ENCODE results near the gene NAA10. TPM values are rescaled to one million over a fixed set of nuclear protein-coding genes. Genes with fewer than 3 reads are reported as not detected.

NAA10 gene
- total and polyA plus RNA-seq, 2 donors from 2014 or later = 79.3 to 120 TPM

GRCh38 chrX:153935326-153935851, 552 bp upstream of the NAA10 start:
- Histone ChIP-seq H3K27ac (ENCODE audit: low read depth in 2 of 2, low read length in 2 of 2) (no peak overlapping the region), H3K9ac (ENCODE audit: low read length in 3 of 3) (no peak overlapping the region)
- no peak for FAIRE-seq

DNA sequence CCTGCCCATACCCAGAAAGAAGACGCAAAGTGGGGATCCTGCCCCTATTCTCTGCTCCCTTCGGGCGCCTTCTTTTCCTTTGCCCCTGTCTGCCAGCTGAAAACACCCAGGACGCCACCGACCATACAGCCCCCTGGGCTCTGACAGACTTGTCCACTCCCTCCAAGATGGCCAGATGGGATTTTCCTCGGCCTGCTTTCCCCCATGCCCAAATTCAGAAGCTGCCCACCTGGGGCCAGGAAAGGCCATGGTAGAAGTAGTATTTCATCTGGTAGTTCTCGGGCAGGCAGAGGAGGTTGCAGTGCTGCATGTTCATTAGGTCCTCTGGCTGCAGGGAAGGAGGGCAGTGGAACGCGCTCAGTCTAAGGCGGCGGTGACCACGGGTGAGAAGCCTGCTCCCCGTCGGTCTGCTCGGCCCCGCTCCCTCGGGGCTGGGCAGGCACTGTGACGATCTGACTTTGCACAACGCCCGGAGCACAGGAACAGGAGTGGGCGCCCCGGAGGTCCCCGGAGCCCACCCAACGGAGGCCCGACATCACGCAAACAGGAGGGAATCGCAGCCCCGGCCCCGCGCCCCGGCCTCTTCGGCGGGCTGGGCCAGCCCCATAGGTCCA, 582 bp downstream of the NAA10 start:
- DNase-seq (peak in 1 of 5 donors; percentile 75), FAIRE-seq (no peak)
- H3K4me3 ChIP-seq (ENCODE audit: low read length in 3 of 3) = peak overlapping the region; percentile 57 to 72 (median 60)
- H3K9ac ChIP-seq (ENCODE audit: low read length in 3 of 3) = peak overlapping the region in 1 of 3 donors; percentile 51
- TF ChIP-seq, protein P1, sequence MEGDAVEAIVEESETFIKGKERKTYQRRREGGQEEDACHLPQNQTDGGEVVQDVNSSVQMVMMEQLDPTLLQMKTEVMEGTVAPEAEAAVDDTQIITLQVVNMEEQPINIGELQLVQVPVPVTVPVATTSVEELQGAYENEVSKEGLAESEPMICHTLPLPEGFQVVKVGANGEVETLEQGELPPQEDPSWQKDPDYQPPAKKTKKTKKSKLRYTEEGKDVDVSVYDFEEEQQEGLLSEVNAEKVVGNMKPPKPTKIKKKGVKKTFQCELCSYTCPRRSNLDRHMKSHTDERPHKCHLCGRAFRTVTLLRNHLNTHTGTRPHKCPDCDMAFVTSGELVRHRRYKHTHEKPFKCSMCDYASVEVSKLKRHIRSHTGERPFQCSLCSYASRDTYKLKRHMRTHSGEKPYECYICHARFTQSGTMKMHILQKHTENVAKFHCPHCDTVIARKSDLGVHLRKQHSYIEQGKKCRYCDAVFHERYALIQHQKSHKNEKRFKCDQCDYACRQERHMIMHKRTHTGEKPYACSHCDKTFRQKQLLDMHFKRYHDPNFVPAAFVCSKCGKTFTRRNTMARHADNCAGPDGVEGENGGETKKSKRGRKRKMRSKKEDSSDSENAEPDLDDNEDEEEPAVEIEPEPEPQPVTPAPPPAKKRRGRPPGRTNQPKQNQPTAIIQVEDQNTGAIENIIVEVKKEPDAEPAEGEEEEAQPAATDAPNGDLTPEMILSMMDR (IDR thresholded peaks at IDR 0.05; ENCODE audit: borderline replicate concordance, extremely low read depth, insufficient read depth) = no peak
- H3K27me3 ChIP-seq (ENCODE audit: control insufficient read depth, insufficient read depth, low read length) = no peaks in the 10 kb centered on the region
- H3K9me3 ChIP-seq (ENCODE audit: control insufficient read depth in 2 of 3, insufficient read depth in 1 of 3, low read length in 3 of 3) = no peaks in the 10 kb centered on the region
- intact Hi-C loops (cut with DNase I) = no loop called here
- peaks cover 0 to 4% (median under 1%) of the 10 kb centered on the region in 3 donors for H3K4me1 ChIP-seq (ENCODE audit: control insufficient read depth in 2 of 3, insufficient read depth in 2 of 3, low read depth in 1 of 3, low read length in 3 of 3)
- H3K27ac ChIP-seq (ENCODE audit: low read depth in 2 of 2, low read length in 2 of 2) = no peak overlapping the region
- H3K36me3 ChIP-seq (ENCODE audit: control insufficient read depth in 2 of 3, insufficient read depth in 3 of 3, low read length in 3 of 3) = peaks cover 0 to 2% (median 0%) of the 10 kb centered on the region in 3 donors

More at GRCh38 chrX:153935326-153935851, 552 bp upstream of the NAA10 start:
- Histone ChIP-seq H3K27me3 (ENCODE audit: control insufficient read depth, insufficient read depth, low read length) (no peaks in the 10 kb centered on the region), H3K4me1 (ENCODE audit: control insufficient read depth in 2 of 3, insufficient read depth in 2 of 3, low read depth in 1 of 3, low read length in 3 of 3) (peaks cover 0 to 2% (median 0%) of the 10 kb centered on the region in 3 donors), H3K9me3 (ENCODE audit: control insufficient read depth in 2 of 3, insufficient read depth in 1 of 3, low read length in 3 of 3) (no peaks in the 10 kb centered on the region), H3K4me3 (ENCODE audit: low read length in 3 of 3) (no peak overlapping the region), H3K36me3 (ENCODE audit: control insufficient read depth in 2 of 3, insufficient read depth in 3 of 3, low read length in 3 of 3) (no peaks in the 10 kb centered on the region)
- intact Hi-C loops (cut with DNase I) = no loop called here
- peak in 2 of 5 donors; percentile 60 to 71 for DNase-seq
- TF ChIP-seq, protein P1 (IDR thresholded peaks at IDR 0.05; ENCODE audit: borderline replicate concordance, extremely low read depth, insufficient read depth) = no peak

DNA sequence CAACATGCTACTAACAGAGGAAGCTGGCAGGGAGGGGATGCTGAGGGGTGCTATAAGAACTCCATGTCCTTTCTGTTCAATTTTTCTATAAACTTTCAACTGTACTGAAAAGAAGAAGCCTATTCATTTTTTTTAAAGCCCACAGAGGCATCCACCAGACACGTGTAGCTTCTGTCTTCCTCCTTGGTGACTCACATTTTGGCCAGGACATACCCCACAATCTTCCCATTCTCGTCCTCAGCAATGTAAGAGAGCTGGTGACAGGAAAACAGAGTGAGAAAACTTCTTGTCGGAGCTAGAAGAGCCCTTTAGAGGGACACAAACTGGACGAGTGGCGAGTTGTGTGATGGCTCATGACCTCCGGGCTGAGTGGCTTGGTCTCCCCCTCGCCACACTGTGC, 1.1 kb downstream of the NAA10 start:
- TF ChIP-seq, protein P1 (IDR thresholded peaks at IDR 0.05; ENCODE audit: borderline replicate concordance, extremely low read depth, insufficient read depth) = no peak
- DNase-seq (no peak), FAIRE-seq (no peak)
- Histone ChIP-seq H3K9me3 (ENCODE audit: control insufficient read depth in 2 of 3, insufficient read depth in 1 of 3, low read length in 3 of 3) (no peaks in the 10 kb centered on the region), H3K9ac (ENCODE audit: low read length in 3 of 3) (peak overlapping the region in 1 of 3 donors; percentile 51), H3K27ac (ENCODE audit: low read depth in 2 of 2, low read length in 2 of 2) (no peak overlapping the region), H3K27me3 (ENCODE audit: control insufficient read depth, insufficient read depth, low read length) (no peaks in the 10 kb centered on the region), H3K36me3 (ENCODE audit: control insufficient read depth in 2 of 3, insufficient read depth in 3 of 3, low read length in 3 of 3) (peaks cover 0 to 2% (median 0%) of the 10 kb centered on the region in 3 donors), H3K4me3 (ENCODE audit: low read length in 3 of 3) (peak overlapping the region in 2 of 3 donors; percentile 60 to 72), H3K4me1 (ENCODE audit: control insufficient read depth in 2 of 3, insufficient read depth in 2 of 3, low read depth in 1 of 3, low read length in 3 of 3) (peaks cover 0 to 5% (median 5%) of the 10 kb centered on the region in 3 donors)
- intact Hi-C loops (cut with DNase I) = no loop called here

All from kidney (tissue), 14 donors.